ENCODE measurements around the gene ACVR1.
"Not testable (repeated sequence)": the region's sequence is repeated elsewhere in the genome, so short reads cannot be mapped to it uniquely, and the experiment has no call there.

Gene ACVR1

DNA sequence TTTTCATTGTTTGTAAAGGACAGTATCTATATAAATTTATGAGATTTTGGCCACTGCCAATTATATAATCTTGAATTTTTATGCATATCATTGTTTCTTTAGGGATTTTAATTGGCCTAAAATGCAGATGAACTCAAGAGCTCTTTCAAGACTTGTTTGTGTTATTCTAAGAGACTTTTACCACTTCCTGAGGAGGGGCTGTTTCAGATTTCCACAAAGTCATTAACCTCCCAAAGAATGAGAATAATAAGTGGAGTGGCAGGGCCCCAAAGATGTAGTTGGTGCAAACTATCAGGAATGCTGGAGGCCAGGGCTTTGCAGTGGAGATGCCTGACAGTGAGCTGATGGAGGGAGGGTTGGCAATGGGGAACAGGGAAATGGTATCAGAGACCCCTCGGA lies 15.5 kb upstream of the ACVR1 start:
- DNase-seq: no peak

DNA sequence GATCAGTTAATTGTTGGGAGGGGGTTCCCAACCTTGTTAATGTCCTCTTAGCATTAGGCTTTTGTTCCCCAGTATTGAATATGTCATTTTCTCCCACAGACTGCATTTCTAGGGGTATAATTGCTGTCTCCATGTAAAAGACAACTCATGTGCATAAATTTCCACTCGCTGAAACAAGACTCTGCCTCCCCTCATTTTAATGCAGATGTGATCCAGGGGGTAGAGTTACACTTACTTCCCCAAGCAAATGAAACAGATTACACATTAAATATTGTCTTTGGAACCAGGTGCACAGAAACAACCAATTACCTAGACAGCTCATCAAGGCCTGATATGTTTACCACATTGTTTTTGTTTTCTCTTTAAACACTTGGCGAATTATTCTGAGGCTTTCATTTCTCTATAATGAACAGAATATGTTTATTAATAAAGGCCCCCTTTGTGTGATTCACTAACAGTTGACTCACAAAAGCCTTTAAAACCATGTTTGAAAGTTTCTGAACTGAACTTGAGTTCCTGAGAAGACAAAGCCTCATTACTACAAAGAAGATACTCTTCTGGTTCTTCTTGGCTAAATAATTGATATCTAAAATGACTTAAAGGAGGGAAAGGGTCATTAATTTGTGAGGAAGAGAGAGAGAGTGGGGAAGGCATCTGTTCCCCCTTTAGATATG lies 15.0 kb upstream of the ACVR1 start:
- no peak for DNase-seq

DNA sequence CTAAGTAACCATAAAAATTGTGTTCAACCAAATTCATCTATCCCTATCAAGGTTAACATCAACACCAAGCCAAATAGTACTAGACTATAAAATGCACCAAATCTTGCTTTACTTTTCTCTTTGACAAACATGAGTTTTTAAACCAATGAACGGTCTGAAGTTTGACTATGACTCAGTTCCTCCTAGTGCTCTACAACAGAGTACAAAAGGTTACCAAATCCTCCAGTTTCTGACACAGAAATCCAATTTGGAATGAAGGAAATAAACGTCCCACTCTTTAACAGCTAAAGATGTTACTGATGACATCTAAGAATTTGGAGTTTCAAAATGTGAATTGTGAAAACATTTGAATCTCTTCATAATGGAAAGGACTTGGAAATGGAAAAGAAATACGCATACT lies 11.8 kb upstream of the ACVR1 start:
- DNase-seq: no peak

DNA sequence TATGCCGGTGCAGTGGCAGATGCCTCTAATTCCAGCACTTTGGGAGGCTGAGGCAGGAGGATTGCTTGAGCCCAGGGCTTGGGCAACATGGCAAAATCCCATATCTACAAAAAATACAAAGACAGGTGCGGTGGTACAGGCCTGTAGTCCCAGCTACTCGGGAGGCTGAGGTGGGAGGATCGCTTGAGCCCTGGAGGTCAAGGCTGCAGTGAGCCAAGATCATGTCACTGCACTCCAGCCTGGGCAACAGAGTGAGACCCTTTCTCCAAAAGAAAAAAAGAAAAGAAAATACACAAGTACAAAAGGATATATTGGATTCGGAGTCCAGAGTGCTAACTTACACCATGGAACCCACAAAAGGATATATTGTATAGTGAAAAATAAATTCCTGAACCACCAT lies 8.4 kb upstream of the ACVR1 start:
- DNase-seq: not testable (repeated sequence)

DNA sequence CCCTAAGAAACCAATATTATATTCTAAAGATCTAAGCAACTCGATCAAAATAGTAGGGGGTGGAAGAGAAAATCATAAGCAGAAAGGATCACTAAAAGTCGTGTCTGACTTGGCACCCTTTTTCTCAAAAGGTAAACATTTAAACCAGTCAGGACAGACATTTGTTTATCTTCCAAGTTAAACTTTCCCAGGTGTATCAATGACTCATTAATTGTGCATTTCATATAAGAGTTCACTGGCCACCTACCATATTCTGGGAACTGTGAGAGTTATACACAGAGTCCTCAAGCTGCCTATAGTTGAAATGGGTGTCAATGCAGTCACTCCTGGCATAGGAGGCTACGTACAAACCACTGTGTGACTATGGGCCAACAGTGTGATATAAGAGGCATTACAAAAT lies 4.8 kb upstream of the ACVR1 start:
- no peak for DNase-seq

DNA sequence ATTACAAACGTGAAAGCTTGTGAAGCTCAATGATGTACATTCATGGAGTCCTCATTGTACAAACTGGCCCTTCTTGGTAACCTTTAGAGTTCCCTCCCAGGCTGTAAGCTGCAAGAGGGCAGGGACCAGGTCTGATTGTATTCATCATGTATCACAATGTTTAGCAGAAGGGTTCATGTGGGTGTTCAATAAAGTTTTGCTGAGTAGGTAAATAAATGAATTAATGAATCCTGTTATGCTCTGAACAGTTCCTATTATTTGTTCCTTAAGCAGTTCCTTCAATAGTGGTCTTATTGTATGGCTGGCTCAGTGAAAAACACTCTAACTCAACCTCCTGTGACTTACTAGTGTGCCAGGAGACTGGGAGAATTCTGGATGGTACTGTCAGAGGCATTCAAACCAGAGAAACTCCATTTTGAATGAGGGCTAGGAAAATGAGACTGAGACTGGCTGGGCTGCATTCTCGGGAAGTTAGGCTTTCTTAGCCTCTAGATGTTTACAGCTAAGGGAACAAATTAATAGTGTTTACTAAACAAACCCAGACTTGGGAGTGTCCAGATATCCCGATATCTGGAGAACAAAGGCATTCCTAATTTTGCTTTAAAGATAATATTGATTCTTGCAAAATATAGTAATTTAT lies 1.8 kb upstream of the ACVR1 start:
- no peak for DNase-seq

DNA sequence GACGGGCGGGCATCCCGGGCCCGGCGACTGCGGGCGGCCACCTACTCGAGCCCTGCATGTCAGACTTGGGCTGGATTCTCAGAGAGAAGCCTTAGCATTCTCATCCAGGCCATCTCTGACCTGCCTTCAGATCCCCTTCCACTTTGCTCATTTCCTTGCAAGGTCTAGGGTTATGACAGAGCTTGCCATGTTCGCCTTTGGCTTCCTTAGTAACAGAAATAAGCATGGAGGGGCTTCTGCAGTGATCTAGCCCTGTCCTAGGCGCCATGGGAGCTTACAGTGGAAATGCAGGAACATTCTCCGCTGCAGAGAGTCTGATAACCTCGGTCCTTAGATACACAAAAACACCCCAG lies 632 bp upstream of the ACVR1 start:
- no peak for DNase-seq

DNA sequence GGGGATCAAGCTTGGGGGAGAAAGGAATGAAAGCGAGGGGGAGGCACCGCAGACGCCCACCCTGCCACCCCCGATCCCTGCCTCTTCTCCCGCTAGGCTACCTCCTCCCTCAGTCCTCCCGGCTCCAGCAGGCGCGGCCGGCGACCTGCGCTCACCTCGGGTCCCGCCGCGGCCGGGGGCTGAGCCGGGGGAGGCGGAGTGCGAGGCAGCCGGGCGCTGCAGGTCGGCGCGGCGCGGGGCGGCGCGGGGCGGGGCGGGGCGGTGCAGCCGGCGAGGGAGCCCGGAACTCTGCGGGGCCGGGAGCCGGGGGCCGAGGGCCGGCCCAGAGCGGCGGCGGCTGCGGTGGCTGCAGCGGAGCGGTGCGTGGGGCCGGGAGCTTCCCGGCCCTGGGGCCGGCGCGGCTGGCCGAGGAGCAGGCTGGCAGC lies 477 bp downstream of the ACVR1 start:
- DNase-seq: no peak

DNA sequence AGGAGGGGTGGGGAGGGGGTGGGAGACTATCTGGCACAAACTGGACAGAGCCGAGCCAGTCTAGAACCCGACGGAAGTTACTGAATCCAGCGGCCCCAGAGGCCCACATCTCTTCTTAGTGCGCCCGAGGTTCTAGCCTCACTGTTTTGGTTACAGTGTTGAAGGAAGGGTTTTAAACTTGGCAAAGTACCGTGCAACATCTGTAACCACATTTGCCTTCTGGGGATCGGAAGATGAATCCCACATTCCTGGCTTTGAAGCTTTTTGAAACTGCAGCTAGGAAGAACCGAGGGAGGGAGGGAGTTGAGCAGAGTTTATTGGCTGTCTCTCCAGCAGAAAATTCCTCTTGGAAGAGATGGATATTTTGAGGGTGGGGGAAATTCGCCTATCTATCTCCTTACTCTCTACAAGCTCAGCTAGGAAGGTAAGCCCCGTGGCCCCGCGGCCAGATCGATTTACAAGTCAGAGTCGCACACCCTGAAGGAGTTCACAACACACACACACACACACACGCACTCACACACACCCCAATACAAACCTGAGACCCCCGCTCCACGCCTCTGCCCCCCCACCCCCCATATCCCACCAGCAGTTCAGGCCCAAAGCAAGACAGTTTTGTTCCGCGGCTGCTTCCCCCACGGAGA lies 1.0 kb downstream of the ACVR1 start:
- no peak for DNase-seq

DNA sequence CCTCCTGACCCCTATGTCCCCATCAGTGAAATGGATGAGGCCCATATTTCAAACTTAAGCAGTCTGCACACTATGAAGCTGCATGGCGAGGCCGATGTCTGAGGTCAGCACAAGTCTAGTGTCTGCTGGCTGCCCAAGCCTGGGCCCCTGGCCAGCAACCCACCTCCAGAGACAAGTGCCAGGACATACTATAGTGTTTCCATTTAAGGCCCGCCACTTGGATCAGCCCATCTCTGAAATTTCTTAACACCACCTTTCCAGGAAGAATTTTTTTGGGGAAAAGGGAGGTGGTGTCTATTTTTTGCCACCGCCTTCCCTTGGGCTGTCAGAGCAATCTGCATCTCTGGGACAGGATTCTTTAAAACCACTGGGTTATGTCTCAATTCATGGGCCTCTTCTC lies 1.8 kb downstream of the ACVR1 start:
- no peak for DNase-seq

DNA sequence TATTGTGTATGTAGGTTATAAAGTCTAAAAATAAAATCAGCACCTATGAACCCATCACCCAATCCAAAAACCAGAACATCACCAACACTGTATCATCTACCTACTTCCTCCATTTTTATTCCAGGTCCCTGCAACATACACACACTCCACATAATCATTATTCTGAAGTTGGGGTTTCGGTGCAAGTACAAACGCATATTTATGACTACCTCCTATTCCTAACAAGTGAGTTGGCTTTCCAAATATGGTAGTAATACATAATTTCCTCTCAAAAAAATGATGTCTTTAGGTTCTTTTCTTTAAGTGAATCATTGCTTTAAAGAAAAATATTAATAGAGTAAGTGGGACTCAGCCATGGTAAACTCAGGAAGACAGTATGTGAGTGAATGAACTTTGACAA lies 3.3 kb downstream of the ACVR1 start:
- DNase-seq: no peak

DNA sequence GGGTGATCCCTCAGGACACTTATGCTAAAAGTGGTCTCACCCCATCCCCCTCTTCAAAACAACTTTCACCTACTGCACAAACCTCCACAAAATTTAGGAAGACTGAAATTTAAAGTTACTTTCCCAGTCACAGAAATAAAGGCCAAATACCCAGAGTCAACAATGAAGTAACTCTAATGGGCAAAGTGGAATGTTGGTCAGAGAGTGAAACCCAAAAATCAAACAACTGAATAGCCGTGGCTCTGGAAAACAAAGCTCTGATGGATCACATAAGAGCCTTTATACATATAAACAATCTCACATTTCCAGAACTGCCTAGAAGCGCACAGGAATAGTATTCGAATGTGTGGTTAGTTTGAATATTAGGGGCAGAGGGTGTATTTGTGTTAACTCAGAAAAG lies 4.7 kb downstream of the ACVR1 start:
- DNase-seq: no peak

DNA sequence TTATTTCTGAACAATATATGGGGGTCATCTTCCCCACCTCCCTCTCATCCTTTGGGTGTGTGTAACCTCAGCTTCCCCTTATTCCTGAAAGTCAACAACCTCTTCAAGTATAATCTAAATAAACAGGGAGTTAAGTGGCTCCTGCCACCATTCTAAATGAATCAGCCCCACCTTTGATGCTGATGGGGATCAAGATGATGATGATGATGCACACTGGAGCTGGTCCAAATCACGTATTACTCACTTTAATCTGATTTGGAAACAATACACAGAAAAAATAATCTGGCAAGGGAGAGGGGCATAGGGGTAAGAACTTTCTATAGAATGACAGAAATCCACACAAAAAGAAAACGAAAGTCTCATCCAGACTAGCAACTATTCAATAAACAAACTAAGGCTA lies 7.1 kb downstream of the ACVR1 start:
- no peak for DNase-seq

DNA sequence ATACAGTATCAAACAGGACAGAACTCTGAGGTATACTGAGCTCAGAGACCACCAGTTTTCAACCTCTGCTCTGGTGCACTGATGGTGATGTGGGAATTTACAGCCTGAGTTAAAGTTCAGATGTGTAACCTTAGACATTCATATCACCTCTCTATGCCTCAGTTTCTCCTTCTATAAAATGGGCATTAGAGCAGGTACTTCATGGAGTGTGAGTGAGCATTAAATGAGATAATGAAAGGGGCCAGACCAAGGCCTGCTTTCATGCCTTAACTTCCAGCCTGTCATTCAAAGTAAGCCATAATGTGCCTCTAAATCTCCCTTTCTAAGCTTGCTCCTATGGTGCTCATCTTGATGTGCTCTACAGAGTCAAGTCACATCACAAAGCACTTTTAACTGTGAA lies 8.4 kb downstream of the ACVR1 start:
- DNase-seq: no peak

DNA sequence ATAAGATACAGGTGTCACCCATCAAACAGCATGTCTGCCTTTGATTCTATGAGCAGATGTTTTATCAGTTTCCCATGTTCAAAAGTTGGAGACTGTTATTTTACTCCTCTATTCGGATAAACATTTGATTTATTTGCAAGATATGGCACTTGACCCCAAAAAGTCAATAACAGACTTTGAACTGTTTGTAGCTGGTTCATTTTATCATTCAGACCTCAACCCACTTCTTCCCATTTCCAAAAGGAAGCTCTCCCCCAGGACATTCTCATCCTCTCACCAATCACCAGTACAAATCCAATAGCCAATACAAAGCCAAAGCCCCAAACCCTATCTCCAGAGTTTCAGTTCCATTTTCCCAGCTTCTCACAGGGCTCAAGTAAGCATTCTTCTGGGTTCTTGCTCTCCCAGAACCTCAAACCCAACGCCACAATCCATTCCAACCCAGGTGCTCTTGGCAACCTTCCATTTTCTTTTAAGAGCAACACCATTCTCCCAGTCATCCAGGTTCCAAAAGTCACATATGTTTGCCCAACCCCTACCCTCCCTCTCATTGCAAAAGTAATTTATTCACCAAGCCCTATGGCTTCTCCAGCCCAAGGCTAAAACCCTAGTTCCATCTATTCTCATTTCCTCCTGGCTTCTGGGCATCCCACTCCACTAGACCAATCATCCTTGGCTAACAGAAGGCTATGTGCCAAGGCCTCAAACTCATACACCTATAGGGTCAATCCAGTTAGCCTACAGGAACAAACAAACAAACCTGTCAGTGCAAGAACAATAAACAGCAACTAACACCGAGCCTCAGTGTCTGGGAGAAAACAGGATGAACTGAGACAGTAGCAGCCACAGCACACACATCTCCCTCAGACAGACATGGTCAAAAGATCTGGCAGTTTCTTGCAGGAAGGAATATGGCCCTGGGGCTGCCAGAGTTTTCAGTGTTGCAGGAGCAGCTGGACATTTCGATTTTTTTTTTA lies 9.2 kb downstream of the ACVR1 start:
- DNase-seq: no peak

DNA sequence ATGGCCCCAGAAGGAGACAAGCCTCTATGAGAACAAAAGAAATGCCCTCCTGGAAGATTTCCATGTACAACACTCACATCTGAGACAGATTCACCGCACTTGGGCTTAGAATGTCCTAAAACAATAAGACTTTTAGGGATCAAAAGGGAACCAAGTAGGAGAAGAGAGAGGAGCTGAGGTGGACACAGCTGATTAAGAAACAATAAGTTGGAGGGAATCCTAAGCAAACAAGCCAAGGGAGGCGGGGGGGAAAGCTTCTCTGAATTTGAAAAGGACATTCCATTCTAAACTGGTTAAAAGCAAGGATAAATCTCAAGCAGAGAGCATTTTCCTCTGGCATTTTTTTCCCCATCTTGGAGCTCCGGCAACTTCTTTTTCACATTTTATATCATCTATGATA lies 9.9 kb downstream of the ACVR1 start:
- DNase-seq: no peak

DNA sequence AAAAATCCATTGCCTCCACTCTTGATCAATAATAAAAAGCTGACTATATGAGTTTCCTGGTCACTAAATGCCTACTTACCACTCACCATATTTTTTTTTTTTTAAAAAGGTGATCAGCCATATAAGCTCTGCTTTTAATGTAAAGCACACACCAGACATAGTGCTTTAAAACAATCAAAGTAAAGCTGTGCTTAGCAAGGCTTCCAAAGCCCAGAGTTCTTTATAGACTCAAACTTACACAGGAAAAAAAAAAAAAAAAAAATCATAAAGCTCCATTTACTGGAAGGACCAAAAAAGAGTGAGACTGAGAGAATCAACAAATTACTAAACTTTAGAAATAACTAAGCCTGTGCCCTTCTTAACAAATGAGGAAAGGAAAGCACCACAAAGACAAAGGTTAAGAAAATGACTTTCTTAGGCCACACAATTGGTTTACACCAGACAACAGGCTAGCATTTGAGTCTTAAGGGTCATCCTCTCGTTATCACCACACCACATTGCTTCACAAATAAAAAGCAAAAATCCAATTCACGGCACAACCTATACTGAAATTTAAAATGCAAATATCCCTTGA lies 11.2 kb downstream of the ACVR1 start:
- no peak for DNase-seq

DNA sequence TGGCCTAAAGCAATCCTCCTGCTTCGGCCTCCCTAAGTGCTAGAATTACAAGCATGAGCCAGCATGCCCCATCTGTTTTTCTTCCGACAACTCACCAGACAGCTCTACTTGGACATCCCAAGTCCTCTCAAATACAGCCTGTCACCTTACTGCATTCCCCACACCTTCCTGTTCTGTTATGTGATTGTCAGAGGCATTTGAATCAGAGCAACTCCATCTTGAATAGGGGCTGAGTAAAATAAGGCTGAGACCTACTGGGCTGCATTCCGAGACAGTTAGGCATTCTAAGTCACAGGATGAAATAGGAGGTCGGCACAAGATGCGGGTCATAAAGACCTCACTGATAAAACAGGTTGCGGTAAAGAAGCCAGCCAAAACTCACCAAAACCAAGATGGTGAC lies 17.3 kb downstream of the ACVR1 start:
- no peak for DNase-seq

DNA sequence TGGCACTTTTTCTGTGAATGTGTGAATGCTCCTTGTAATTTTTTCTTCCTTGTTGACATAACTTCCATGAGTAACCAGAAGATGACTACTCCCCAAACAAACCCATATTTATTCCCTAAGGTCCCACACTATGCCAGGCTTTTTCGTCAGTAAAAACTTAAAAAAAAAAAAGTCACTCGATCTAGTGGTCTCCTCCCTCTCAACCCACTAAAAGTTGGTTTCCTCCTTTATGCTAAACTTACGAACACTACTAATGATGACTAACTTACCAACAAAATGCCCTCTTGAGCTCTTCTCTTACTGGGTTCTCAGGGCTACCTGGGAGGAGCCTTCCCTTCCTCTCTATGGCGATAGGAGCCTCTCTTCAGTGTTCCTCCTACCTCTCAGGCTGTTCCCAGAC lies 18.2 kb downstream of the ACVR1 start:
- DNase-seq: no peak

DNA sequence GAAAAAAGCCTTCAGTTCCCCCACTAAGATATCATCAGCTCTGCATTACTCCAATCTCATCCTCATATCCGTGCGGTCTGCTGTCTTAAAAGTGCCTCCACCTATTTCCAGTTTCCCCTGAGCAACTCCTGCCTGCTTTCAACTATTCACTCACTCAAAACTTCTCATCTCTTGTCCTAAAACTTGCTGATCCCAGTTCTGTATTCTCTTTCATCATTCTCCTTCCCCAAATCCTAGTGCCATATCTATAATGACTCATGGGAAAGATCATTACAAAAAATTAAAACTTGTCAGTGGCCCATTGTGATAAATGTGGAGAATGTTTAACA lies 20.0 kb downstream of the ACVR1 start:
- DNase-seq: no peak

DNA sequence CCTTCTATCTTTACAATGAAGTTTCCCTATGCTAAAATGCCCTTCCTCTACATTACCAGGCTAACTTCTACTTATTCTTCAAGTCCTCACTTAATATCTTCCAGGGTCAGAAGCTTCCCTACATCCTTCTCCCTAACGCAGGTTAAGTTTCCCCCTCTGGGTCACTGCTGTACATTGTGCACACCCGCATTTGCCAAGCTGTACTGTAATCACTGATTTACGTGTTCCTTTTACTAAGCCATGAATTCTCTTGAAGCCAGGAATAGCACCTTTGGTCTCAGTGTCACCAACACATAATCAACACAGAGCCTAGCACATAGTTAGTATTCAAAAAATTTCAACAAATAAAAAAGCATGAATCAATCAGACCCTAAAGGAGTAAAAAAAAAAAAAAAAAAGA lies 22.3 kb downstream of the ACVR1 start:
- DNase-seq: no peak

DNA sequence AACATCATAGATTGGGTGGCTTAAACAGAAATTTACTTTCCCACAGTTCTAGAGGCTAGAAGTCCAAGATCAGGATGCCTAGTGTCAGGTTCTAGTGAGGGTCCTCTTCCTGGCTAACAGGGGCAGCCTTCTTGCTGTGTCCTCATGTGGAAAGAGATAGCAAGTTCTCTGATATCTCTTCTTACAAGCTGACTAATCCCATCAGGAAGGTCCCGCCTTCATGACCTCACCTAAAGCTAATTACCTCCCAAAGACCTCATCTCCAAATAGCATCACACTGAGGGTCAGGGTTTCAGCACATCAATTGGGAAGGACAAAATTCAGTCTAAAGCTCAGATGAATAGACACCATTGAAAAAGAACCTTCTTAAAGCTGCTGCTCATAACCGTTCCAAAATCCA lies 22.9 kb downstream of the ACVR1 start:
- no peak for DNase-seq

DNA sequence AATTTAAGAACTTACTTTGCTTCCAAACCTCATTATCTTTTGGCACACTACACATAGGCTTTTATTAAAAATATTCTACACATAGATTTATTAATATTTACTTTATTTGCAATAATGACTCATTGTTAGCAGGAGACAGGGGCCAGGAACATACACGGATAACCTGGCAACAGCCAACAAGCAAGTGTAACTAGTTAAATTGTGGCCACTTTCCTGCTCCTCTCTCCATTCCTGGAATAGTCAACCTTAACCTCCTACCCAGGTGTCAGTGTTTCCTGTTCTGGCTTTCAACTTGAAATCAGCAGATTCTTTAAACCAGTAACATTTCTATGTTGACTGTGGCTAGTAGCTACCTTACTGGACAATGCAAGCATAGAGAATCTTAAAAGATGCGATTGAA lies 26.5 kb downstream of the ACVR1 start:
- DNase-seq: no peak
